CD4-positive, alpha-beta T cell treated with Interferon gamma for 1 hour (primary cell): ENCODE measurements around the gene C2orf42.
A peak's percentile ranks its signal among the peaks of the same experiment; 100 is the strongest.
"Not testable (repeated sequence)": the region's sequence is repeated elsewhere in the genome, so short reads cannot be mapped to it uniquely, and the experiment has no call there.

Experiments used
- DNase-seq: peaks from one replicate; pipeline ENCODE4 v3.0.0-alpha.2; 2020

C2orf42 gene

GRCh38 chr2:70190418-70191243 is at the start of gene C2orf42:
C2orf42 (minus strand) TSS chr2:70191019; CDS start chr2:70181985, 9,034 bp downstream.
- peak; percentile 96 for DNase-seq

GRCh38 chr2:70240599-70240998 is 49.8 kb upstream of the C2orf42 start:
- no peak for DNase-seq

GRCh38 chr2:70233926-70234325 is 43.1 kb upstream of the C2orf42 start:
- no peak for DNase-seq

DNA sequence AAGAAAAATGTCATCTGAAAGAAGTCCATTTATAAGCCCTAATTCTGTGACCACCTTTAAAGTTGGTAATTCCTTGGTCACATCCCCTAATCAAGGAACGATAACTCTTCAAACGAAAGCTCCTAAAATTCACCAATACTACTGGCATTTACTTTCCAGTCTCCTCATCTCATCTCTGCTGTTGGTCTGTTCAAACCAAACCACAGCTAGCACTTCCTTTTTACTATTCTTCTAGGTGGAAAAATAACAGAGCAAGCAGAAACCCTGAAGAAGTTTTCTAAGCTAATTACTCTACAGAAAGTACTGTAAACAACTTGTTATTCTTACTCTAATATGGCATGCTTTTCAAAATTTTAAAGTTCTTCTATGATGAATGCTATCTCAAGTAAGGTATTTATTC is 36.0 kb upstream of the C2orf42 start:
- DNase-seq: no peak

DNA sequence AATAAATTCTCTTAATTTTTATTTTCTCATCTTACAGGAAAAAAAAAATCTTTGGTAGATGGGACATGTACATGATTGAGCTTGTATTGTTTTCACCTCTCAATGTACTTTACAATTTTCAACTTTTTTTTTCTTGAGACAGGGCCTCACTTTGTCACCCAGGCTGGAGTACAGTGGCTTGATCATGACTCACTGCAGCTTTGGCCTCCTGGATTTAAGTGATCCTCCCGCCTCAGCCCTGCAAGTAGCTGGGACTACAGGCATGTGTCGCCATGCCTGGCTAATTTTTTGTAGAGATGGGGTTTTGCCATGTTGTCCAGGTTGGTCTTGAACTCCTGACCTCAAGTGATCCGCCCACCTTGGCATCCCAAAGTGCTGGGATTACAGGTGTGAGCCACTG is 32.5 kb upstream of the C2orf42 start:
- not testable (repeated sequence) for DNase-seq

DNA sequence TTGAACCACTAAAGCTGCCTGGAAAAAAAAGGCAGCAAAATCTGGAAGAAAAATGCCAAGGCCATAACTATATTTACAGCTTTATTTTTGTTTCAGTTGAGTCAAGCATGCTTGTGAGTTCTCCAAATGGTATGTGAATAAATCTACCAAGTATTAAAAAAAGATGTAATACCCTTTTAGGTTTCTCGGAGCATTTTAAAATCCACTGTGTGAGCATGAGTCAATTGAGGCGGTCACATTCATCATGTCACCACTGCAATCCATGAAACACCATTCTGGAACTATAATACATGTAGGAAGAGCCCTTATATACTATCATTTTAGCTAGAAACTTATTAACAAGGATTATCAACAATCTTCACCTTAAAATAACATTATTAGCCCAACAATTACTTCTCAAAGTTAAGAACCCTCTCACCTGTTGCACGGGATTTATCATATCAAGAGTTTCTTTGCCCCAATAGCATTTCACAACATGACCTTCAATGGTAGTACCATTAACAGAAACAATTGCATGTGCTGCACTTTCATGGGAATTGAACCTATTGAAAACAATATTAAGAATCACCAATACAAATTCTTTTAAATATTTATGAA is 24.2 kb upstream of the C2orf42 start:
- DNase-seq: no peak

DNA sequence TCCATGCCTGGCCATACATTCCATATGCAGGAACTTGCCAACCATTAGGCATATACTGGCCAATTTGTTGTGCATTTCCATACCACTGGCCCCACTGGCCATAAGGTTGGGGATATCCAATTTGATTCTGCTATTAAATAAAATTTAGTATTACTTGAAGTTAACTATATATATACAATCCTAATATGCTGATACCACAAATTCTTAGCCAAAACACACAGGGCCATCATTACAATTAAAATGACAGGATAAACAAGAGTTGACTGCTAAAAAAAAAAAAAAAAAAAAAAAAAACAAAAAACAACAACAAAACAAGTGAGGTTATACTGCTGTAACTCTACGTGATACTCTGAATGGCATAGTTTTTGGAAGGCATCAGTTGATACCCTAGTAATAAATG is 23.5 kb upstream of the C2orf42 start:
- DNase-seq: no peak

DNA sequence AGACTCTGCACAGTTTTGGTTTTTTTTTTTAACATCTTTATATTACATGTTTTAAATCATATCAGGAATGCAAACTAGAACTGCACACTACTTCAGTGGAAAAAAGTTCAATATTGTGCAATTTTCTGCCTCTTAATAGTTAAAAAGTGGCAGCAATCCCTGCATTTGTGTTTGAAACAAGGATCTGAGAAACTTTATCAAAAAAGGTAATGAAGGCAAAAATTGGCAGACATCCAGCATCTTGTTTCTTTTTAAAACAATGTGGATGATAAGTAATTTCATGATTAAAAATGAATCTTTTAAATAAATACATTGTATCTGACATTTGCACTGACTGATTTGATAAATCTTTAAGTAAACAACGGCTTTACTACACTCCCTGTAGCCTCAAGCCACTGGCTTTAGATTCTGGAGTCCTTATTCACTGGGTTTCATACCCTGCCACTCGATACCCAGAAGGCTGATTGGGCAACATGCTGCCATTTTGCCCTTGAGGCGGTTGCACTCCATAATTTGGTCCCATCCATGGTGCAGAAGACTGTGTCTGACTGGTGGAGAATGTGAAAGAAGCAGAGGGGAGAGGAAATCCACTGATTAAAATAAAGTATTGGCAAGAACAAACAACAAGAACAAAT is 21.6 kb upstream of the C2orf42 start:
- no peak for DNase-seq

DNA sequence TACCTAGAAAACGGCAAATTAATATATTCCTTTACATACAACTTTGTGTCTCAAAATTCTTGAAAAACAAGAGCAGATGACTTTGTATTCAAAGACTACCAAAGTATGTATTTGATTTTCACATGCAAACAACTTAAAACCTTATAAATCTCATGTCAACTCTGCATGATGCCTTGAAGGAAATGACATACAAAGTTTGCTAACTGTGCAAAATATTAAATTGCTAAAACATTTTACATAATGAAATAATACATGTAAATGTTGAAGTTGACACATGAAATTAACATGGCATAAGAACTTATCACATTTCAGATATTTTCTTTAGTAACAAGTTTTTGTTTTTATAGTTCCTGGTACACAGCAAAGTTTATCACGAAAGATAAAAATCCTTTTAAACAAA is 20.8 kb upstream of the C2orf42 start:
- DNase-seq: no peak

DNA sequence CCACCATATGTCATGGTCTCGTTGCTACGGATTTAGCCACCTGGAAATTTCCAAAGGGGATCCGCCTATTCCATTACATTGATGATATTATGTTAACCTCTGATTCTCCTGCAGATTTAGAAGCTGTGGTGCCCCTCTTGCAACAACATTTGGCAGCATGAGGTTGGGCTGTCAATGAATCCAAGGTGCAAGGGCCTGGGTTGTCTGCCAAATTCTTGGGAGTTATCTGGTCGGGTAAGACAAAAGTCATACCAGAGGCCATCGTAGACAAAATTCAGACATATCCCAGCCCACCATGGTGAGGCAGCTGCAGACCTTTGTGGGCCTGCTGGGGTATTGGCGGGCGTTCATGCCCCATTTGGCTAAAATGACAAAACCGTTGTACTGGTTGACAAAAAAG is 13.6 kb upstream of the C2orf42 start:
- DNase-seq: no peak

GRCh38 chr2:70203086-70203485 is 12.3 kb upstream of the C2orf42 start:
- DNase-seq: no peak

DNA sequence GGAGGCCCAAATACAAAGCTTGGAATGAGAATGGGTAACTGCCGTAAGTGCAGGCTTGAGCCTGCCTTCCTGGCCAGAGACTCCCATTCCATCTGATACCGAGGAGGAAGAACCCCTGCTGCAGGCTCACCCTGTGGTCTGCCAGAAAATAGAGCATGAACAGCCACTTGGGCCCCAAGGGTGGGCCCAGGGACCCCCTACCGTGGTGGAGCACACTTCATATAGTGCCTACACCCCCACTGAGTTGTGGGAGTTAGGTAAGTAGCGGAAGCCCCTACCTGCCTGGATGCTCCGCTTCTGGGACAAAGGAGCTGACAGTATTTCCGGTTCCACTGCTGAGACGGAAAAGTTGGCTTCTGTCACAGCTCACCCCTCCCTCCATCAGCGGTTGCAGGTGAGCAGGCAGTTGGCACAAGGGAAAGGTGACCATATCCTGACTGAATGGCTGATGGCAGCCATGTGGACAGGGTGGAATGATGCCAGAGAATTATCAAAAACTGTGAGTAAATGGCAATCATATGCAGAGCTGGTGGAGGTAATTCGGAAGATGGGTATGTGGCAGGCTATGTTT is 11.5 kb upstream of the C2orf42 start:
- no peak for DNase-seq

DNA sequence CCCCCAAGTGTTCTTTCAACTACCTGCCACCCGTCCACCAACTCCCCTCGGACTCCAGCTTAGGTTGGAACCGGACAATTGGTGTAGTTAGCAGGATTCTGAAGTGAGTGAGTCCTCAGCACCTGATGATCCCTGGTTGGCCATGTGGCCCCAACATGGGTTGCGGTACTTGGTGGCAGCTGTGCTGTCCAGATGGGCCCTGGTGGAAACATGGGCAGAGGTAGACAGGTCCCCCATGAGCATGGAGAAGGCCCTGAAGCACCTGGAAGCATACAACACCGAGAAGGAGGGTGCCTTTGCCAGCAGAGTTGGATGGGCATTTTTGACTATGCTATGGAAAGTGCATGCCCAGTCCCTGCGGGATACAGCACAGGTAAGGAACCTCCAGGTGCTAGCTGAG is 11.0 kb upstream of the C2orf42 start:
- no peak for DNase-seq

GRCh38 chr2:70201225-70201768 is 10.5 kb upstream of the C2orf42 start:
- DNase-seq: no peak

GRCh38 chr2:70199320-70199864 is 8.6 kb upstream of the C2orf42 start:
- no peak for DNase-seq

- DNase-seq: no peak
Measured at GRCh38 chr2:70192516-70192915, 1.7 kb upstream of the C2orf42 start.

GRCh38 chr2:70191244-70191735 is 471 bp upstream of the C2orf42 start:
- no peak for DNase-seq

DNA sequence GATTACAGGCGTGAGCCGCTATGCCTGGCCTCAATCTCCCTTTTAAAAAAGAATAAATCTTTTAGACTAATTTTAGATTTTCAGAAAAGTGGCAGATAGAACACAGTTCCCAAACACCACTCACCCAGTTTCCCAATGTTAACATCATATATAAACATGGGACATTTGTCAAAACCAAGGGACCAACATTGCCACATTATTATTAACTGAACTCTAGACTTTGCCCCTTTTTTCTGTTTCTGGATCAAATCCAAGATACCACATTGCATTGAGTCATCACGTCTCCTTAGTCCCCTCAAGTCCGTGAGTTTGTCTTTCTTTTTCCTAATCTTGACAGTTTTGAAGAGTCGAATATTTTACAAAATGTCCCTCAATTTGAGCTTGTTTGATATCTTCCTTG is 2.4 kb downstream of the C2orf42 start:
- DNase-seq: no peak

- DNase-seq: not testable (repeated sequence)
Measured at GRCh38 chr2:70187170-70187569, 3.6 kb downstream of the C2orf42 start.

DNA sequence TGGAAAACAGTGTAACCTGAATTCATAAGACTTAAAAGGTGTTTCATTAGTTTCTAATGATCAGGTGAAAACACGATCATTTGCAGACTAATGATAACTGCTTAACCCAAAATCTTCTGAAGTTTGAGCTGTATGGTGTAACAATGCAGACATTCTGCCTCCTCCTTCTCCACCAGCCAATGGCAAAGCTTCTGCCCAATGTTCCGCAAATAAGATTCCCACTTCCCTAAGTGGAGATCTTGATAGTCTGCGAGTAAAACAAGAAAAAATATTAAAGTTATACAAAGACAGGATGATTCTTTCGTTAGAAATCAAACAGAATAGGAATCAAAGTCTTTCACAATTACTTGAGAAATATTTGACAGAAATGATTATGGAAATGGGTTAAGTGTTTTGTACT is 8.1 kb downstream of the C2orf42 start:
- no peak for DNase-seq

- peak; percentile 4 for DNase-seq
Measured at GRCh38 chr2:70181363-70181956, 9.4 kb downstream of the C2orf42 start.

GRCh38 chr2:70173520-70173919 is 17.3 kb downstream of the C2orf42 start:
- no peak for DNase-seq
